PC-3 (cell line): ENCODE results near the gene TRPC4AP. TPM values are rescaled to one million over a fixed set of nuclear protein-coding genes. Genes with fewer than 3 reads are reported as not detected.

Experiments used
- ATAC-seq: fragments of 200-7000 bp; cut with Tn5 transposase; 2 replicates; pipeline ENCODE4 v1.9.1; 2020; ENCODE audit warnings: mild to moderate bottlenecking, moderate library complexity
- BruUV-seq: library from RNA; stranded (reverse); fragments of 400-500 nt; replicated peaks from 2 replicates; lab custom pipeline; 2021; lab: Mats Ljungman, UMichigan
- CTCF ChIA-PET: fragments of 300-600 bp; sonication (Branson Sonifier 250); formaldehyde crosslinking; loops from one replicate; lab custom pipeline; 2022; ENCODE audit warnings: antibody characterized with exemption; lab: Charles Lee
- POLR2A ChIA-PET: fragments of 300-600 bp; sonication (Branson Sonifier 250); formaldehyde crosslinking; loops from one replicate; lab custom pipeline; 2022; ENCODE audit warnings: antibody characterized with exemption; ENCODE audit not compliant: unreplicated experiment; lab: Charles Lee
- DNase-seq: peaks from one replicate; pipeline ENCODE4 v3.0.0-alpha.2; 2015
- H2AFZ ChIP-seq: fragments of 300-600 bp; sonication (generic); 2 replicates; pipeline ENCODE4 v1.6.0; 2016; ENCODE audit warnings: antibody characterized with exemption, low read length
- H3F3A ChIP-seq: fragments of 300-600 bp; sonication (generic); one replicate; pipeline ENCODE4 v1.6.0; 2017; ENCODE audit warnings: antibody characterized with exemption, low read length, control low read depth, mild to moderate bottlenecking; ENCODE audit not compliant: unreplicated experiment
- H3K27ac ChIP-seq: fragments of 300-600 bp; sonication (generic); 2 replicates; pipeline ENCODE4 v1.5.1; 2016; ENCODE audit warnings: mild to moderate bottlenecking, low read length
- H3K27me3 ChIP-seq: fragments of 300-600 bp; sonication (generic); 2 replicates; pipeline ENCODE4 v1.6.1; 2016; ENCODE audit warnings: low read length, mixed read lengths
- H3K36me3 ChIP-seq: fragments of 300-600 bp; sonication (generic); 2 replicates; pipeline ENCODE4 v1.6.1; 2016; ENCODE audit warnings: low read depth, mixed run types, low read length, mixed read lengths
- H3K4me1 ChIP-seq: fragments of 300-600 bp; sonication (generic); 2 replicates; pipeline ENCODE4 v1.5.1; 2016; ENCODE audit warnings: low read length; ENCODE audit not compliant: insufficient read depth
- H3K4me2 ChIP-seq: fragments of 300-600 bp; sonication (generic); 2 replicates; pipeline ENCODE4 v1.6.0; 2016; ENCODE audit warnings: low read length
- H3K4me3 ChIP-seq: fragments of 300-600 bp; sonication (generic); 2 replicates; pipeline ENCODE4 v1.5.1; 2016; ENCODE audit warnings: mild to moderate bottlenecking, low read length, mixed read lengths
- H3K79me2 ChIP-seq: fragments of 300-600 bp; sonication (generic); 2 replicates; pipeline ENCODE4 v1.6.1; 2017; ENCODE audit warnings: low read length, mixed read lengths
- H3K9ac ChIP-seq: fragments of 300-600 bp; sonication (generic); 2 replicates; pipeline ENCODE4 v1.6.0; 2016; ENCODE audit warnings: mild to moderate bottlenecking, low read length
- H3K9me2 ChIP-seq: fragments of 300-600 bp; sonication (generic); replicated peaks from 2 replicates; pipeline ENCODE4 v1.6.1; 2016; ENCODE audit warnings: mixed run types, low read length, mixed read lengths
- H3K9me3 ChIP-seq: fragments of 300-600 bp; sonication (generic); 2 replicates; pipeline ENCODE4 v1.6.1; 2016; ENCODE audit warnings: low read length, mixed read lengths
- H4K20me1 ChIP-seq: fragments of 300-600 bp; sonication (generic); 2 replicates; pipeline ENCODE4 v1.6.1; 2016; ENCODE audit warnings: low read length, mixed read lengths
- CTCF ChIP-seq: fragments of 300-600 bp; sonication (generic); conservative IDR thresholded peaks from 2 replicates; pipeline ENCODE4 v1.5.1; 2017; ENCODE audit warnings: antibody characterized with exemption, low read depth, mild to moderate bottlenecking, low read length
- EZH2 ChIP-seq: fragments of 300-600 bp; sonication (generic); IDR thresholded peaks from one replicate; pipeline ENCODE4 v1.6.1; 2017; ENCODE audit warnings: antibody characterized with exemption, mild to moderate bottlenecking, low read length; ENCODE audit not compliant: unreplicated experiment
- EZH2phosphoT487 ChIP-seq: fragments of 300-600 bp; sonication (generic); IDR thresholded peaks from 2 replicates; pipeline ENCODE4 v1.6.1; 2018; ENCODE audit warnings: mild to moderate bottlenecking, antibody characterized with exemption, low read length, borderline replicate concordance
- intact Hi-C: fragments of 100-400 bp; cut with micrococcal nuclease; formaldehyde crosslinking; loops from 2 replicates; pipeline ENCODE4 v1.9.0; 2023
- total RNA-seq: library from RNA; depleted of rRNA; stranded (reverse); fragments of >200 nt; gene quantifications from 2 replicates; pipeline ENCODE4 v1.2.3, GENCODE V29; 2014

The TRPC4AP gene
- total RNA-seq, 1 experiment from 2014 or later = 46.9 TPM

GRCh38 chr20:35018590-35019371, 73.8 kb downstream of the TRPC4AP start:
- H3K9ac ChIP-seq = no peak overlapping the region
- H3K9me3 ChIP-seq = no peaks in the 10 kb centered on the region
- TF ChIP-seq CTCF = no peak
- no peak for TF ChIP-seq EZH2
- TF ChIP-seq EZH2phosphoT487 = no peak
- ChIA-PET CTCF (no interaction called here), POLR2A (no interaction called here)
- H3K9me2 ChIP-seq = no peaks in the 10 kb centered on the region
- H3K79me2 ChIP-seq = no peaks in the 10 kb centered on the region
- BruUV-seq = no TSS peak
- no peak overlapping the region for H3K4me2 ChIP-seq
- no peak overlapping the region for H3K4me3 ChIP-seq
- H3K4me1 ChIP-seq = no peaks in the 10 kb centered on the region
- intact Hi-C loops = no loop called here
- no peak for DNase-seq
- no peak overlapping the region for H3K27ac ChIP-seq
- no peaks in the 10 kb centered on the region for H3K27me3 ChIP-seq
- peaks cover 16% of the 10 kb centered on the region; the same call in 1 of the 2 replicates for H3K36me3 ChIP-seq
- H2AFZ ChIP-seq = no peak overlapping the region
- ATAC-seq = no peak
- H4K20me1 ChIP-seq = no peaks in the 10 kb centered on the region
- H3F3A ChIP-seq = no peaks in the 10 kb centered on the region

- Histone ChIP-seq H4K20me1 (no peaks in the 10 kb centered on the region), H3K79me2 (no peaks in the 10 kb centered on the region), H3K9me3 (no peaks in the 10 kb centered on the region), H3K4me1 (no peaks in the 10 kb centered on the region), H3F3A (no peaks in the 10 kb centered on the region), H3K27ac (no peak overlapping the region), H3K4me3 (no peak overlapping the region), H3K36me3 (peaks cover 16% of the 10 kb centered on the region), H3K4me2 (no peak overlapping the region), H3K9me2 (no peaks in the 10 kb centered on the region), H2AFZ (no peak overlapping the region), H3K9ac (no peak overlapping the region), H3K27me3 (no peaks in the 10 kb centered on the region)
- CTCF ChIA-PET = no interaction called here
- DNase-seq = no peak
- no TSS peak for BruUV-seq
- POLR2A ChIA-PET = interaction anchor here (0.6 kb wide), 1 partner anchor 691 kb away, joined by 3 read pairs; no protein-coding TSS in a partner anchor
- intact Hi-C loops = no loop called here
- TF ChIP-seq CTCF = no peak
- TF ChIP-seq EZH2phosphoT487 = no peak
- TF ChIP-seq EZH2 = no peak
- ATAC-seq = no peak
These were observed 75.3 kb downstream of the TRPC4AP start for GRCh38 chr20:35017099-35017835.

GRCh38 chr20:35015863-35016193, 76.8 kb downstream of the TRPC4AP start:
- TF ChIP-seq CTCF = no peak
- no peak for TF ChIP-seq EZH2phosphoT487
- TF ChIP-seq EZH2 = no peak
- Histone ChIP-seq H3K9me3 (no peaks in the 10 kb centered on the region), H3K27me3 (no peaks in the 10 kb centered on the region), H3K4me3 (no peak overlapping the region), H3K9ac (no peak overlapping the region), H3K27ac (no peak overlapping the region), H3F3A (no peaks in the 10 kb centered on the region), H4K20me1 (no peaks in the 10 kb centered on the region), H3K4me1 (no peaks in the 10 kb centered on the region), H3K4me2 (no peak overlapping the region), H3K9me2 (no peaks in the 10 kb centered on the region), H3K79me2 (no peaks in the 10 kb centered on the region), H2AFZ (no peak overlapping the region), H3K36me3 (peaks cover 25% of the 10 kb centered on the region)
- no peak for DNase-seq
- intact Hi-C loops = no loop called here
- ChIA-PET POLR2A (no interaction called here), CTCF (no interaction called here)
- no TSS peak for BruUV-seq
- ATAC-seq = no peak
